Fibroblast of lung (primary cell): Measurements from ENCODE around the gene VWA8. TPM values are rescaled to one million over a fixed set of nuclear protein-coding genes. Genes with fewer than 3 reads are reported as not detected.

Experiments used
- DNase-seq, 2 donors: peaks; one replicate each; pipeline versions ENCODE4 v3.0.0 to v3.0.0-alpha.2; 2010; ENCODE audit warnings: low read depth in 2 of 2
- H2AFZ ChIP-seq: 2 replicates; pipeline ENCODE4 v1.5.1; 2012; ENCODE audit warnings: low read length, control low read depth, inconsistent platforms
- H3K27ac ChIP-seq: 2 replicates; pipeline ENCODE4 v1.5.1; 2011; ENCODE audit warnings: low read length, control low read depth; ENCODE audit not compliant: insufficient read depth
- H3K27me3 ChIP-seq: 2 replicates; pipeline ENCODE4 v1.5.1; 2011; ENCODE audit warnings: mild to moderate bottlenecking, low read length; ENCODE audit not compliant: control insufficient read depth, insufficient read depth
- H3K36me3 ChIP-seq: 2 replicates; pipeline ENCODE4 v1.5.1; 2011; ENCODE audit warnings: low read length; ENCODE audit not compliant: control insufficient read depth, insufficient read depth
- H3K4me1 ChIP-seq: 2 replicates; pipeline ENCODE4 v1.5.1; 2011; ENCODE audit warnings: low read length; ENCODE audit not compliant: control insufficient read depth, insufficient read depth; ENCODE audit errors: extremely low read depth
- H3K4me2 ChIP-seq: 2 replicates; pipeline ENCODE4 v1.5.1; 2011; ENCODE audit warnings: low read length, control low read depth; ENCODE audit not compliant: insufficient read depth; ENCODE audit errors: extremely low read depth
- H3K4me3 ChIP-seq, 4 experiments: fragments of 200-600 bp in 1 of 4; sonication (generic) in 1 of 4; replicated peaks in 1 of 4; 2 replicates each; pipeline ENCODE4 v1.5.1; 2011 to 2016; ENCODE audit warnings: low read length in 4 of 4, low read depth in 3 of 4, mild to moderate bottlenecking in 3 of 4, control low read depth in 2 of 4, inconsistent platforms in 1 of 4, mixed read lengths in 1 of 4; ENCODE audit not compliant: insufficient read depth in 1 of 4; ENCODE audit errors: control extremely low read depth in 1 of 4
- H3K79me2 ChIP-seq: 2 replicates; pipeline ENCODE4 v1.5.1; 2012; ENCODE audit warnings: mild to moderate bottlenecking, low read length, inconsistent platforms; ENCODE audit not compliant: control insufficient read depth, insufficient read depth
- H3K9ac ChIP-seq: 2 replicates; pipeline ENCODE4 v1.5.1; 2011; ENCODE audit warnings: mild to moderate bottlenecking, low read length, control low read depth; ENCODE audit not compliant: insufficient read depth
- H3K9me3 ChIP-seq: 2 replicates; pipeline ENCODE4 v1.5.1; 2012; ENCODE audit warnings: low read depth, low read length; ENCODE audit not compliant: control insufficient read depth, insufficient read depth
- H4K20me1 ChIP-seq: 2 replicates; pipeline ENCODE4 v1.5.1; 2011; ENCODE audit warnings: low read length; ENCODE audit not compliant: control insufficient read depth, insufficient read depth; ENCODE audit errors: extremely low read depth
- CTCF ChIP-seq, 2 donors: IDR thresholded peaks in 1 of 2; conservative IDR thresholded peaks in 1 of 2; 1 replicate in 1 of 2; 2 replicates in 1 of 2; pipeline ENCODE4 v1.5.1; 2011 to 2012; ENCODE audit warnings: low read length in 2 of 2, control low read depth in 1 of 2, inconsistent platforms in 1 of 2, low read depth in 1 of 2, mild to moderate bottlenecking in 1 of 2
- EZH2 ChIP-seq: IDR thresholded peaks from 2 replicates; pipeline ENCODE4 v1.5.1; 2012; ENCODE audit warnings: low read length, control low read depth, mild to moderate bottlenecking; ENCODE audit errors: missing control alignments
- polyA plus RNA-seq, 2 donors: library from polyadenylated mRNA; depleted of rRNA in 1 of 2; stranded (reverse) in 1 of 2; unstranded in 1 of 2; fragments of >200 nt; gene quantifications; 2 replicates each; pipeline ENCODE4 v1.2.1, GENCODE V29; 2011 to 2012; ENCODE audit warnings: missing spikeins in 1 of 2
- total RNA-seq: library from RNA; depleted of rRNA; stranded (reverse); fragments of >200 nt; gene quantifications from 2 replicates; pipeline ENCODE4 v1.2.1, GENCODE V29; 2014

The VWA8 gene
- total and polyA plus RNA-seq, 2 donors (not counting 1 experiment from before 2014, with no cell fraction given): 12.6 to 29.9 TPM

GRCh38 chr13:41962994-41963393, 2.1 kb upstream of the VWA8 start:
- H3K36me3 ChIP-seq: no peaks in the 10 kb centered on the region
- no peaks in the 10 kb centered on the region for H3K27me3 ChIP-seq
- no peaks in the 10 kb centered on the region for H3K4me1 ChIP-seq
- H2AFZ ChIP-seq: no peak overlapping the region
- peaks cover 19% of the 10 kb centered on the region for H3K79me2 ChIP-seq
- no peak overlapping the region for H3K4me3 ChIP-seq
- no peak overlapping the region for H3K4me2 ChIP-seq
- no peaks in the 10 kb centered on the region for H3K9me3 ChIP-seq
- no peak overlapping the region for H3K9ac ChIP-seq
- H3K27ac ChIP-seq: no peak overlapping the region
- DNase-seq: peak in 1 of 2 donors; percentile 14
- no peaks in the 10 kb centered on the region for H4K20me1 ChIP-seq
- TF ChIP-seq EZH2 (no peak), CTCF (conservative IDR thresholded peaks at IDR 0.05 in 1 of 2, IDR thresholded peaks at IDR 0.05 in 1 of 2; ENCODE audit: low read depth in 1 of 2, low read length in 2 of 2) (no peak)

- Histone ChIP-seq H3K9me3 (no peaks in the 10 kb centered on the region), H3K27me3 (no peaks in the 10 kb centered on the region), H3K36me3 (no peaks in the 10 kb centered on the region), H3K4me3 (peak overlapping the region; percentile 59 to 83 (median 76)), H3K4me1 (no peaks in the 10 kb centered on the region), H3K4me2 (peak overlapping the region; percentile 95), H4K20me1 (no peaks in the 10 kb centered on the region), H2AFZ (peak overlapping the region; percentile 99), H3K9ac (peak overlapping the region; percentile 80), H3K79me2 (peaks cover 21% of the 10 kb centered on the region), H3K27ac (peak overlapping the region; percentile 82)
- peak in 1 of 2 donors; percentile 67 for DNase-seq
- TF ChIP-seq EZH2: no peak
- no peak for TF ChIP-seq CTCF (conservative IDR thresholded peaks at IDR 0.05 in 1 of 2, IDR thresholded peaks at IDR 0.05 in 1 of 2; ENCODE audit: low read depth in 1 of 2, low read length in 2 of 2)
Observed at GRCh38 chr13:41961466-41961760, 504 bp upstream of the VWA8 start.

DNA sequence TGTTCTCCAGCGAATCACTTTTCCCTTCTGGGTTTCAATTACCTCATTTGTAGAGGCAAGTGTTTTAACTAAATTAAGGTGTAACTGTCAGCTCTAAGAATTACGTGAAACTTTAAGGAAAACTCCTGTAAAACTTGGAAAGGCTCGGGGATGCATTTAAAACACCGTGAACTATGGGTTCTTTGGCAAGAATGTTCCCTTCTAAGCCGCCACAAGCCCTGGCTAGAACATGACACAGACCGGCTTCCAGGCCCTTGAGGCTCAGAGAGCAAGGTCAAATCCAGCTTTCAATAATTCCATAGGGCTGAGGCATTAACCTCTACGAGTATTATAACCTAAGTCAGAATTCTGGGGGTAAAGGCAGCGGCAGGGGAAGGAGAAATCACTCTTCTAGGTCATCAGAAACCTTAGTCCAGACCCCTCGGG, 685 bp downstream of the VWA8 start:
- H3K27me3 ChIP-seq: no peaks in the 10 kb centered on the region
- H2AFZ ChIP-seq: peak overlapping the region; percentile 60
- no peaks in the 10 kb centered on the region for H3K36me3 ChIP-seq
- TF ChIP-seq CTCF (conservative IDR thresholded peaks at IDR 0.05 in 1 of 2, IDR thresholded peaks at IDR 0.05 in 1 of 2; ENCODE audit: low read depth in 1 of 2, low read length in 2 of 2) (no peak), EZH2 (no peak)
- DNase-seq: peak; percentile 38 to 47
- H3K4me2 ChIP-seq: peak overlapping the region; percentile 84
- H3K27ac ChIP-seq: peak overlapping the region; percentile 66
- H3K9me3 ChIP-seq: no peaks in the 10 kb centered on the region
- peak overlapping the region; percentile 76 to 90 (median 80) for H3K4me3 ChIP-seq
- no peaks in the 10 kb centered on the region for H4K20me1 ChIP-seq
- H3K4me1 ChIP-seq: no peaks in the 10 kb centered on the region
- H3K79me2 ChIP-seq: peaks cover 21% of the 10 kb centered on the region
- H3K9ac ChIP-seq: peak overlapping the region; percentile 80
